NCI-H2196 (cell line): ENCODE data around the gene TRIM59.
"Not testable (repeated sequence)": the region's sequence is repeated elsewhere in the genome, so short reads cannot be mapped to it uniquely, and the experiment has no call there.

Experiments
- DNase-seq: peaks from one replicate; lab custom pipeline; 2025; ENCODE audit not compliant: unreplicated experiment; lab: John Stamatoyannopoulos, UW

Gene TRIM59

DNA sequence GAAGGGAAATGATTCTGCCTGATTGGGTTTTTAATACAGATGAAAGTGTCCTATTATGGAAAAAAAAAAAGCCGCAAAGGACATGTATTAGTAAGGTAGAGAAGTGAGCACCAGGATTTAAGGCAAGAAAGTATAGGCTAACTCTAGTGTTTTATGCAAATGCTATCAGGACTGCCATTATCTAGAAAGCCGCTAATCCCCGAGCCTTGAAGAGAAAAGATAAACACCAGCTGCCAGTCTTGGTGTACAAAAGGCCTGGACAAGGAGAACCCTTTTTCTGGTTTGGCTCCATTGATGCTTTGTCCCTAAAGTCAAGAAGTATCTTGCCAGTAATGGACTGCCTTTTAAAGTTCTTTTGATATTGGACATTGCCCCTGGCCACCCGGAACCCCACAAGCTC lies 8.6 kb upstream of the TRIM59 start:
- DNase-seq: no peak

GRCh38 chr3:160455846-160456245 lies 6.3 kb upstream of the TRIM59 start:
- no peak for DNase-seq

- DNase-seq: no peak
Observed at GRCh38 chr3:160454995-160455394, 5.4 kb upstream of the TRIM59 start.

- DNase-seq: not testable (repeated sequence)
Observed at GRCh38 chr3:160452251-160452650, 2.7 kb upstream of the TRIM59 start.

DNA sequence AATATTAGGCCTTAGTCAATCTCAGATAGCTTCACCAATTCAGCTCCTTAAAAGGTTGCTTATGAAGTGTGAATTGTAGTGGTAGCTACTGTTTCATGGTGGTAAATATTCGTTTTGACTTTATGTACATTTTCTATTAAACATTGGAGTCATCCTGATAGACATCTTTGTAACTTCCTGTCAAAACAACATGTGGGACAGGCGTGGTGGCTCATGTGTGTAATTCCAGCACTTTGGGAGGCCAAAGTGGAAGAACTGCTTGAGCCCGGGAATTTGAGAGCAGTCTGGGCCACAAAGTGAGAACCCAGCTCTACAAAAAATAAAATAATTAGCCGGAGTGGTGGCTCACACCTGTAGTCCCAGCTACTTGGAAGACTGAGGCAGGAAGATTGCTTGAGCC lies 2.0 kb upstream of the TRIM59 start:
- no peak for DNase-seq

GRCh38 chr3:160450846-160451245 lies 1.3 kb upstream of the TRIM59 start:
- DNase-seq: no peak

GRCh38 chr3:160448845-160449635 lies 546 bp downstream of the TRIM59 start:
- DNase-seq: peak; percentile 79

DNA sequence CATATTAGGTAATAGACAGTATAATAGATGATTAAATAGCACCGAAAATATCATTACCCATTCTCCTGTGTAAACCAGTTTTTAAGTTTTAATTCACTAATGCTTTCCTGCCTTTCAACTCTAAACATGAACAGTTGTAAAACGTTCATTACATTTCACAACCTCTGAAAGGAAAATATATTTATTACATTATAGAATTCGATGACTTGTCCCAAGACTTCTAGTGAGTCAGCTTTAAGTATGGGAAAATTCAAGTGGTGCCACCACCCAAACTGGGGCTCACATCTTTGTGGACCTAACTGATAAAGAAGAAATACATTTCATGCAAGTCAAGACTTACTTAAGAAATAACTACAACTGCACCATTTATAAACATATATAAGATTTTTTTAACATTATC lies 2.0 kb downstream of the TRIM59 start:
- DNase-seq: no peak

DNA sequence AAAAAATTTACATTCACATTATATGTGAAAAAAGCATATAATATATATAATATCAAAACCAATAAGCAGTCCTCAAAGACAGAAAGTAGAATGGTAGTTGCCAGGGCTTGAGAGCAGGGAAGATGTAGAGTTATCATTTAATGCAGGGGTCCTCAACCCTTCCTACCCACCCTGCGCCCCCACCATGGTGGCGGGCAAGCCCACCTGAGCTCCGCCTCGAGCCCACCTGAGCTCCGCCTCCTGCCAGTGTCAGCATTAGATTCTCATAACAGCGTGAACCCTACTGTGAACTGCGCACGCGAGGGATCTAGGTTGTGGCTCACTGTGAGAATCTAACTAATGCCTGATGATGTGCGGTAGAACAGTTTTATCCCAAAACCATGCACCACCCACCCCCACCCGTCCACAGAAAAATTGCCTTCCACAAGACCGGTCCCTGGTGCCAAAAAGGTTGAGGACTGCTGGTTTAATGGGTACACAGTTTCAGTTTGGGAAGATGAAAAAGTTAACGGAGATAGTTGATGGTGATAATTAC lies 3.0 kb downstream of the TRIM59 start:
- DNase-seq: no peak

GRCh38 chr3:160445854-160446253 lies 3.7 kb downstream of the TRIM59 start:
- no peak for DNase-seq

DNA sequence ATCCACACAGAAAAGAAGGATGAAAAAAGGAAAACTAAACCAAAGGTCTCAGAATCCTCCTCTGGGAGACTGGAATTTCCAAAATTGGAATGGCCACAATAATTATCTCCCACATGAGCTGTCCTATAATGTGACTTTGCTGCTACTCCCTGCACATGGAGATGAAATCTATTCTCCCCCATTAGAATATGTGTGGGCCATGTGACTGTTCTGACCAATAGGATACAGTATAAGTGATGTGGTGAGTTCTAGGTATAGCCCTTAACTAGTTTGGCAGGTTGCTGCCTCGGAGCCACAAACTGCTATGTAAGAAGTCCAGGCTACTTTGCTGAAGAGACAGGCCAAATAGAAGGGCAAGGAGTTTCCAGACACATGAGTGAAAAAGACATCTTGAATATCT lies 5.2 kb downstream of the TRIM59 start:
- no peak for DNase-seq

DNA sequence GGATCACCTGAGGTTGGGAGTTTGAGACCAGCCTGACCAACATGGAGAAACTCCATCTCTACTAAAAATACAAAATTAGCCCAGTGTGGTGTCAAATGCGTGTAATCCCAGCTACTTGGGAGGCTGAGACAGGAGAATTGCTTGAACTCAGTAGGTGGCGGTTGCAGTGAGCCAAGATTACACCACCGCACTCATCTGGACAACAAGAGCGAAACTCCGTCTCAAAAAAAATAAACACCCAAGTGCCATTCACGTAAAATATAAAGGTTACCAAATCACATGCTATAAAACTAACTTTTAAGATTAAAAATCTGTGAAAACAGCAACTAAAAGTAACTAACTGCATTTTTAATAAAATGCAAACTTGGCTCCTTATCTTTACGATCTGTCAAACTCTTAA lies 8.9 kb downstream of the TRIM59 start:
- no peak for DNase-seq

GRCh38 chr3:160437083-160437455 lies 12.5 kb downstream of the TRIM59 start:
- no peak for DNase-seq

DNA sequence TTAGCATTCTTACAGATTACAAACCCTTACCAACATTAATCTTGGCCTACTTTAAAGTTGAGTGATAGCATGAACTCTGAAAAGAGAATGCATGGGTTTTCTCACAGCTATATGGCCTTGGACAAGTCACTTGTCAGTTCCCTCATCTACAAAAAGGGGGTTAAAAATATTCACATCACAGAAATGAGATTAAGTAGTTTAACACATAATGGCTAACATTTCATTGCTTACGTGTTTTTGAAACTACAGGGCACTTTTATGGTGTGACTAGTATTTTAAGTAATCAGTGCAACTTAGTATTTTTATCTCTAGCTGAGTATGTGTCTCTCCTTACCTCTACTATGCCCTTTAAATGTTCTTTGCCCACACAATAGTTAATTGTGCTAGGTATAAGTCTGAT lies 13.8 kb downstream of the TRIM59 start:
- no peak for DNase-seq

GRCh38 chr3:160435095-160435494 lies 14.5 kb downstream of the TRIM59 start:
- DNase-seq: no peak

DNA sequence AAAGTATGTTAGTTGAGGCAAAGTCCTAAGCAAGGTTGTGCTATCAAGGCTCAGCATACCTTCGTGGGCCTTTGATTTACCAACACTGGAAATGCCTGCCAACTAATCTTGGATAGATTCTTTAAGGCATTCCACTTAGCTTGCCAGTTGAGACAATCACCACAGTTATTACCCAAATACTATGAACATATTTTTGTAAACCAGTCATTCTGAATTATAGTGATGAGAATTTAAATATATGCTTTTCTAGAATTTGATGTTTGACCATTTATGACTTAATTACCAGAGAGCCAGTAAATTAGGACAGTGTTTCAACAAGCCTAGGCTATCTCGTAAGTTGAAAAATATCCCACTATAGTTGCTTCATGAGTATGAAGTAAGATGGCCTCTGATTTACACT lies 15.5 kb downstream of the TRIM59 start:
- DNase-seq: no peak

DNA sequence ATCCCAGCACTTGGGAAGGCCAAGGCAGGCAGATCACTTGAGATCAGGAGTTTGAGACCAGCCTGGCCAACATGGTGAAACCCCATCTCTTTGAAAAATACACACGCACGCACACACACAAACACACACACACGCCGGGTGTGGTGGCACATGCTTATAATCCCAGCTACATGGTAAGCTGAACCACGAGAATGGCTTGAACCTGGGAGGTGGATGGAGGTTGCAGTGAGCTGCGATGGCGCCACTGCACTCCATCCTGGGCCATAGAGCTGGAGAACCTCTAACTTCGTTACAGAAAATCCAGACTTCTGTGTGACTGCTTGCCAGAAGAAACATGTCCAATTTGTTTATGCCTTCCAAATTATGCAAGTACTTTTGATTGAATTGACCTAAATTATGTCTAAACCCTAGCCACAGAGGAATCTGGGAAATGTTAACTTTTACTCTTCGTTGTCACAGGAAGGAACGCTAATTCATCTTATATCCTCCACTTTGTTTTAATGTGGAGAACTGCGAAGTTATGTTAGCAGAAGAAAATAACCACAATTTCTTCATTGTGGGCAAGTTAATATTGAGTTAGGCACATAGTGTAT lies 21.7 kb downstream of the TRIM59 start:
- no peak for DNase-seq

DNA sequence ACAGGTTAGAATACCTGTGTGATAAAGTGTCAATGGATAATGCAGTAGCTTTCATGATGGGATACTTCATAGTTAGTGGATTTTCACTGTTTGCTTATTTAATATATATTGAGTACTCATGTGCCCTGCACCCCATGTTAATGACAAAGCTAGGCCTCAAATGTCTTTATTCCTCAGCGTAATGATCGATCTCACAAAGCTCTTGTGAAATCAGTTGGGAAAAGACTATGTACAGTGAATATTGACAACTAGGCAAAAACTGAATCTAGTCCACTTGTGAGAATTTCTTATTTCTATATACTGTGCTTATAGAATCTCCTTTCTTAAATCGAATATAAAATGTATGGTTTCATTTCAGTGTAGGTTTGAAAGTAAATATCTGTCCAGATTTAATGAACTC lies 32.3 kb downstream of the TRIM59 start:
- DNase-seq: no peak

DNA sequence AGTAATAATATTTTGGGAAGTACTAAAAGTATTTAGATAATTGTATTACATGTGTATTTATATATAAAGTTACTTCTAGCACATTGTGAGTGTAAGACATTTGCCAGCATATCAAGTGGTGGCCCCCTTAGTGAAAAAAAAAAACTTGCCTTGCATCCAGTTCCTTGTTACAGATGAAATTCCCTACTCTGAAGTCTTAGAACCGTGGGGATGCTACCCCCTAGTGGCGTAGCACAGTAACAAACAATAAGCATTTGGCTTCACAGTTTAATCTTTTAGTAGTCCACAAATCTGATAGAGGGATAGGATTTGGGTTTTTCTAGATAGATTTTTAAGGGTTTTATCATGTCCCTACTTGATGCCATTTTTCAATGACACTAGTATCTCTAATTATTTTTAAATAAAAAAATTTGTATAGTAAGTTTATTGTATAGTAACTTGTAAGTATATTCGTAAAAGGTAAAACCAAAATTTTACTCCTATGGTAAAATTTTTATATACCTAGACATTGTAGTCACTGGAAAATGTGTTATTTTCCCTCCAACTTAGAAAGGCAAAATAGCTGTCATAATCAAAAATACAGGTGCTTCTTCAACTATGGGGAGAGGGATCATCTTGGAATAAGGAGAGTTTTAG lies 35.9 kb downstream of the TRIM59 start:
- DNase-seq: peak; percentile 81

- no peak for DNase-seq
Observed at GRCh38 chr3:160412477-160412876, 37.1 kb downstream of the TRIM59 start.

GRCh38 chr3:160409812-160410610 lies 39.6 kb downstream of the TRIM59 start:
- DNase-seq: no peak
